ENCODE data around the gene CD109.

GRCh38 chr6:73712535-73713173, 16.7 kb downstream of the CD109 start:
- TF ChIP-seq CTCF (IDR thresholded peaks at IDR 0.05 in 8 of 11, conservative IDR thresholded peaks at IDR 0.05 in 3 of 11) (no peak), POLR2AphosphoS5 (IDR thresholded peaks at IDR 0.05) (no peak), POLR2A (IDR thresholded peaks at IDR 0.05) (no peak)
